Adrenal gland (tissue), 5 donors: ENCODE data around the gene EVC.

Experiments
- POLR2A ChIP-seq, 2 donors: fragments of 450-650 bp; IDR thresholded peaks; one replicate each; pipeline ENCODE4 v1.6.1; 2017; ENCODE audit warnings: antibody characterized with exemption in 2 of 2, mild to moderate bottlenecking in 2 of 2, moderate library complexity in 1 of 2
- TF ChIP-seq, protein P1 (sequence below), 6 experiments: fragments of 450-650 bp in 4 of 6; fragments of 200-600 bp in 2 of 6; sonication (generic) in 1 of 6; IDR thresholded peaks; 1 replicate in 5 of 6; 2 replicates in 1 of 6; pipeline versions ENCODE4 v1.5.1 to v1.8.0; 2016 to 2021; ENCODE audit warnings: antibody characterized with exemption in 6 of 6, mild to moderate bottlenecking in 2 of 6, moderate library complexity in 1 of 6
- donor health status: DM: no; HTN: no; CAD: no.

DNA sequence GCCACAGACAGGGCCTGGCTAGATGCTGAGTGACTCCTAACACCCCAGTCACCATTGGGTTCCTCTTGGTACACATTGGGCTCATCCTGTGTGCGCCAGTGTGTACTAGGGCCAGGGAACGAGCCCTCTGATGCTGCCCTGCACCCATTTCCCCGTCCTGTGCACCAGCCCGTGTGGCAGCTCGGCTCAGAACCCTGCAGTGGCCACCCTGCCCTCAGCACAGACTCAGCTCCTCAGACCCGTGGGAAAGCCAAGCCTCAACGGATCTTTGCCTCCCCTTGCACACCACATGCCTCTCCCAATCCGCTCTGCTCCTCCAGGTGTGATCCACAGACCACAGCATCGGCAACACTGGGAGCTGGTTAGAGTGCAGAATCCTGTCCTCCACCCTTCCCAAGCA is 38.6 kb downstream of the EVC start:
- TF ChIP-seq, protein P1, sequence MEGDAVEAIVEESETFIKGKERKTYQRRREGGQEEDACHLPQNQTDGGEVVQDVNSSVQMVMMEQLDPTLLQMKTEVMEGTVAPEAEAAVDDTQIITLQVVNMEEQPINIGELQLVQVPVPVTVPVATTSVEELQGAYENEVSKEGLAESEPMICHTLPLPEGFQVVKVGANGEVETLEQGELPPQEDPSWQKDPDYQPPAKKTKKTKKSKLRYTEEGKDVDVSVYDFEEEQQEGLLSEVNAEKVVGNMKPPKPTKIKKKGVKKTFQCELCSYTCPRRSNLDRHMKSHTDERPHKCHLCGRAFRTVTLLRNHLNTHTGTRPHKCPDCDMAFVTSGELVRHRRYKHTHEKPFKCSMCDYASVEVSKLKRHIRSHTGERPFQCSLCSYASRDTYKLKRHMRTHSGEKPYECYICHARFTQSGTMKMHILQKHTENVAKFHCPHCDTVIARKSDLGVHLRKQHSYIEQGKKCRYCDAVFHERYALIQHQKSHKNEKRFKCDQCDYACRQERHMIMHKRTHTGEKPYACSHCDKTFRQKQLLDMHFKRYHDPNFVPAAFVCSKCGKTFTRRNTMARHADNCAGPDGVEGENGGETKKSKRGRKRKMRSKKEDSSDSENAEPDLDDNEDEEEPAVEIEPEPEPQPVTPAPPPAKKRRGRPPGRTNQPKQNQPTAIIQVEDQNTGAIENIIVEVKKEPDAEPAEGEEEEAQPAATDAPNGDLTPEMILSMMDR (IDR thresholded peaks at IDR 0.05), result no peak
- TF ChIP-seq POLR2A (IDR thresholded peaks at IDR 0.05), result no peak
